Mammary epithelial cell (primary cell): ENCODE results near the gene AKR7A3.

Experiments used
- EZH2 ChIP-seq: IDR thresholded peaks from 2 replicates; pipeline ENCODE4 v1.6.1; 2012; ENCODE audit warnings: low read length, inconsistent platforms, borderline replicate concordance
- TF ChIP-seq, protein P1 (sequence below), 2 donors: IDR thresholded peaks in 1 of 2; conservative IDR thresholded peaks in 1 of 2; 2 replicates each; pipeline ENCODE4 v1.5.1; 2011 to 2012; ENCODE audit warnings: inconsistent platforms in 2 of 2, low read length in 2 of 2, mild to moderate bottlenecking in 2 of 2, control low read depth in 1 of 2, low read depth in 1 of 2; ENCODE audit not compliant: insufficient read depth in 1 of 2; ENCODE audit errors: extremely low read depth in 1 of 2

DNA sequence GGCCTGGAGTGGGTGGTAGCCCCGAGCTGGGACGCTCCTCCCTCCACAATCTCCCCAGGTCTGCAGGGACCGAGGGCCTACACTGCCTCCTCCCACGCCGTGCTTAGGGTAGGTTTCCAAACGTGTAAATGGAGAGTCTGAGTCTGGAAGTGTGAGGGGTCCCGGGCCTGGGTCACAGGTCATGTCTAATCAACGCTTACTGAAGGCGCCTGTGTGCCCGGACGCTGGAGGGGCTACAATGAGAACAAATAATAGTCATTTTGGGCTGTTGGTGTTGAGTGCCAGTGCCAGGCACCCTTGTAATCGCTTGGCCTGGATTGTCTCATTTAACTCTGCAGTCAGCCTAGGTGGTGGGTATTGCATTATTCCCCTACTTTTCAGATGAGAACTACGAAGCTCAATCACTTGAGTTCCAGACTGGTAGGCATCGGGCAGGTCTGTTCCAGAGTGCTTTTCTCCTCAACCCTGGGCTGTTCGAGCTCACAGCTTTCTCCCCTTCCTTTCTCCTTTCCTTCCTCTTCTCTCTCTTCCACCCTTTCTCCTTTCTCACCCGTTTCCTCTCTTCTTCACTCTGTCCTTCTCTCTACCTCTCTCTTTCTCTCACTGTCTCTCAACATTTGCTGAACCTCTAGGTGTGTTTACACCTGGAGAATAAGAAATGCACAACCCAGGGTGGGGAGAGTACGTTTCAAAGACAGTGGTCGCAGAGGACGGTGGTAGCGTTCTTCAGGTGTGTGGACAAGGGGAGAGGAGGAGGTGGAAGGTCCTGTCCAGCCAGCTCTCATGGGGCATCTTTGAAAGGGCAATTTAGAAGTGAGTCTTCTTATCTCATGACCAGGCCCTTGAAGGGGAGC, 24.4 kb upstream of the AKR7A3 start:
- TF ChIP-seq, protein P1, sequence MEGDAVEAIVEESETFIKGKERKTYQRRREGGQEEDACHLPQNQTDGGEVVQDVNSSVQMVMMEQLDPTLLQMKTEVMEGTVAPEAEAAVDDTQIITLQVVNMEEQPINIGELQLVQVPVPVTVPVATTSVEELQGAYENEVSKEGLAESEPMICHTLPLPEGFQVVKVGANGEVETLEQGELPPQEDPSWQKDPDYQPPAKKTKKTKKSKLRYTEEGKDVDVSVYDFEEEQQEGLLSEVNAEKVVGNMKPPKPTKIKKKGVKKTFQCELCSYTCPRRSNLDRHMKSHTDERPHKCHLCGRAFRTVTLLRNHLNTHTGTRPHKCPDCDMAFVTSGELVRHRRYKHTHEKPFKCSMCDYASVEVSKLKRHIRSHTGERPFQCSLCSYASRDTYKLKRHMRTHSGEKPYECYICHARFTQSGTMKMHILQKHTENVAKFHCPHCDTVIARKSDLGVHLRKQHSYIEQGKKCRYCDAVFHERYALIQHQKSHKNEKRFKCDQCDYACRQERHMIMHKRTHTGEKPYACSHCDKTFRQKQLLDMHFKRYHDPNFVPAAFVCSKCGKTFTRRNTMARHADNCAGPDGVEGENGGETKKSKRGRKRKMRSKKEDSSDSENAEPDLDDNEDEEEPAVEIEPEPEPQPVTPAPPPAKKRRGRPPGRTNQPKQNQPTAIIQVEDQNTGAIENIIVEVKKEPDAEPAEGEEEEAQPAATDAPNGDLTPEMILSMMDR (conservative IDR thresholded peaks at IDR 0.05 in 1 of 2, IDR thresholded peaks at IDR 0.05 in 1 of 2; ENCODE audit: extremely low read depth in 1 of 2, insufficient read depth in 1 of 2, low read depth in 1 of 2, low read length in 2 of 2), result no peak
- TF ChIP-seq EZH2, result no peak
